Heart left ventricle (tissue), 16 donors: ENCODE data around the gene RNF13. TPM values are rescaled to one million over a fixed set of nuclear protein-coding genes. Genes with fewer than 3 reads are reported as not detected.
A peak's percentile ranks its signal among the peaks of the same experiment; 100 is the strongest.

Experiments used
- ATAC-seq, 4 donors: fragments of 200-7000 bp; cut with Tn5 transposase; one replicate each; pipeline ENCODE4 v1.9.1; 2020 to 2022; ENCODE audit warnings: moderate library complexity in 4 of 4, mild to moderate bottlenecking in 3 of 4, moderate number of reproducible peaks in 1 of 4
- DNase-seq, 5 donors: peaks; one replicate each; pipeline ENCODE4 v3.0.0-alpha.2; 2020
- H3K27ac ChIP-seq, 12 donors: fragments of 200-600 bp; sonication (generic) in 4 of 12; one replicate each; pipeline versions ENCODE4 v1.5.0 to v1.8.0; 2016 to 2022; ENCODE audit warnings: mild to moderate bottlenecking in 2 of 12
- H3K27me3 ChIP-seq, 9 donors: fragments of 200-600 bp; sonication (generic) in 2 of 9; one replicate each; pipeline versions ENCODE4 v1.5.1 to v1.8.0; 2016 to 2022; ENCODE audit warnings: mild to moderate bottlenecking in 3 of 9
- H3K36me3 ChIP-seq, 9 donors: fragments of 200-600 bp; sonication (generic) in 2 of 9; one replicate each; pipeline versions ENCODE4 v1.5.0 to v1.8.0; 2018 to 2022; ENCODE audit warnings: mild to moderate bottlenecking in 2 of 9
- H3K4me1 ChIP-seq, 12 donors: fragments of 200-600 bp; sonication (generic) in 4 of 12; one replicate each; pipeline versions ENCODE4 v1.5.0 to v1.8.0; 2016 to 2022; ENCODE audit warnings: mild to moderate bottlenecking in 3 of 12
- H3K4me3 ChIP-seq, 12 donors: fragments of 200-600 bp; sonication (generic) in 4 of 12; one replicate each; pipeline versions ENCODE4 v1.5.0 to v1.8.0; 2017 to 2022; ENCODE audit warnings: mild to moderate bottlenecking in 9 of 12, moderate library complexity in 4 of 12
- H3K9me3 ChIP-seq, 12 donors: fragments of 200-600 bp; sonication (generic) in 4 of 12; one replicate each; pipeline versions ENCODE4 v1.5.0 to v1.8.0; 2016 to 2022; ENCODE audit warnings: mild to moderate bottlenecking in 1 of 12
- POLR2A ChIP-seq, 2 donors: fragments of 450-650 bp; IDR thresholded peaks; one replicate each; pipeline ENCODE4 v1.6.1; 2017; ENCODE audit warnings: antibody characterized with exemption in 2 of 2, mild to moderate bottlenecking in 2 of 2, moderate library complexity in 2 of 2
- WGBS, 4 donors: extraction: QIAGEN DNeasy Blood & Tissue Kit in 2 of 4; methylation state at CpG; one replicate each; pipeline versions ENCODE4 v1.1.5 to v1.1.7; 2013 to 2018; 5-methylcytosine and 5-hydroxymethylcytosine counted together
- intact Hi-C, 10 donors: fragments of 100-400 bp; cut with DNase I; formaldehyde crosslinking; loops; one replicate each; pipeline versions ENCODE4 v1.11.1 to v1.14.2; 2022
- polyA plus RNA-seq, 2 donors: library from polyadenylated mRNA; stranded (reverse); fragments of 200-250 nt; gene quantifications; one replicate each; pipeline ENCODE4 v1.2.3, GENCODE V29; 2013
- total RNA-seq, 9 donors: library from RNA; depleted of rRNA in 2 of 9; stranded (reverse); fragments of >200 nt in 2 of 9; fragmentation: NEBNext Ultra II Directional in 3 of 9; extraction: Animal tissue kit (Norgen Biotek cat#: 25700) in 3 of 9; gene quantifications; one replicate each; pipeline versions ENCODE4 v1.1.0 to v1.2.4, GENCODE V29; 2016 to 2023
- TF ChIP-seq, protein P1 (sequence below), 12 donors: fragments of 200-600 bp; sonication (generic) in 4 of 12; IDR thresholded peaks; one replicate each; pipeline versions ENCODE4 v1.5.0 to v1.8.0; 2018 to 2022; ENCODE audit warnings: antibody characterized with exemption in 12 of 12, mild to moderate bottlenecking in 5 of 12
- donor health status: ischemic (EF 13 %, LVEDD 7.1; RV severe dilation, severe dysfunction).
- donor health status: healthy with polysubstance abuse.
- donor health status: DM: no; HTN: yes; CAD: no.
- donor health status: DM: no; HTN: no; CAD: no.
- donor health status: ischemic (EF 25% LVEDD 6.9; RV normal size, moderate dysfunction).
- donor health status: ischemic (EF 25% LVEDD 5.7; RV mildly dilated, moderate dysfunction).
- donor health status: healthy.
- donor health status: DM: yes; HTN: yes; CAD: no.
- donor health status: ischemic (EF 35%, LVEDD 5.7; RV mildly dilated, moderate dysfunction).
- donor health status: nonischemic (EF 11% LVEDD 7.7; RV severe dilation, severe dysfunction).
- donor health status: DM: yes; HTN: yes; CAD: no.
- donor health status: PGD.
- donor health status: ischemic (EF 29% LVEDD 5.4; RV normal size, mild dysfunction).
- donor health status: nonischemic (EF 23%, LVEDD 6.1; RV moderate dilation, normal function).

RNF13 gene
- total and polyA plus RNA-seq, 11 donors = 21.4 to 77.6 (median 55.1) TPM

DNA sequence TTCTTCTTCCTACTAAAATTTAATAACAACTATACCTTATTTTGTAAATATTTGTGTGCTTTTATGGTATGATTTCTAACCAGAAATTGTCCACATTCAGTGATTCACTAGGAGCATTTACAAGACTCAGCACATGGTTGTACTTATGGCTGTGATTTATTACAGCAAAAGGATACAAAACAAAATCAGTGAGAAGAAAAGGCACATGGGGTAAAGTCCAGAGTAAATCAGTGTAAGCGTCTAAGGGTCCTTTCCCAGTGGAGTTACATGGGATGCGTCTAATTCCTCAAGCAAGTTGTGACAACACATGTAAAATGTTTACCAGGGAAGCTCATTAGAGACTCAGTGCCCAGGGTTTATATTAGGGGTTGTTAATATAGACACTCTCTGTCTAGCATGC, 31.1 kb downstream of the RNF13 start:
- DNase-seq (no peak), ATAC-seq (no peak)
- peaks cover 0 to 27% (median 19%) of the 10 kb centered on the region in 9 donors for H3K36me3 ChIP-seq
- H3K4me3 ChIP-seq = no peak overlapping the region
- no peak overlapping the region for H3K27ac ChIP-seq
- intact Hi-C loops = no loop called here
- TF ChIP-seq, protein P1, sequence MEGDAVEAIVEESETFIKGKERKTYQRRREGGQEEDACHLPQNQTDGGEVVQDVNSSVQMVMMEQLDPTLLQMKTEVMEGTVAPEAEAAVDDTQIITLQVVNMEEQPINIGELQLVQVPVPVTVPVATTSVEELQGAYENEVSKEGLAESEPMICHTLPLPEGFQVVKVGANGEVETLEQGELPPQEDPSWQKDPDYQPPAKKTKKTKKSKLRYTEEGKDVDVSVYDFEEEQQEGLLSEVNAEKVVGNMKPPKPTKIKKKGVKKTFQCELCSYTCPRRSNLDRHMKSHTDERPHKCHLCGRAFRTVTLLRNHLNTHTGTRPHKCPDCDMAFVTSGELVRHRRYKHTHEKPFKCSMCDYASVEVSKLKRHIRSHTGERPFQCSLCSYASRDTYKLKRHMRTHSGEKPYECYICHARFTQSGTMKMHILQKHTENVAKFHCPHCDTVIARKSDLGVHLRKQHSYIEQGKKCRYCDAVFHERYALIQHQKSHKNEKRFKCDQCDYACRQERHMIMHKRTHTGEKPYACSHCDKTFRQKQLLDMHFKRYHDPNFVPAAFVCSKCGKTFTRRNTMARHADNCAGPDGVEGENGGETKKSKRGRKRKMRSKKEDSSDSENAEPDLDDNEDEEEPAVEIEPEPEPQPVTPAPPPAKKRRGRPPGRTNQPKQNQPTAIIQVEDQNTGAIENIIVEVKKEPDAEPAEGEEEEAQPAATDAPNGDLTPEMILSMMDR (IDR thresholded peaks at IDR 0.05) = no peak
- no peak for TF ChIP-seq POLR2A (IDR thresholded peaks at IDR 0.05)
- H3K9me3 ChIP-seq = no peaks in the 10 kb centered on the region
- H3K27me3 ChIP-seq = no peaks in the 10 kb centered on the region
- H3K4me1 ChIP-seq = peaks cover 0 to 66% (median 8%) of the 10 kb centered on the region in 12 donors
- 82 to 93% (median 84%) methylated on average over 2 of the region's 2 CpGs for WGBS, 4 donors

DNA sequence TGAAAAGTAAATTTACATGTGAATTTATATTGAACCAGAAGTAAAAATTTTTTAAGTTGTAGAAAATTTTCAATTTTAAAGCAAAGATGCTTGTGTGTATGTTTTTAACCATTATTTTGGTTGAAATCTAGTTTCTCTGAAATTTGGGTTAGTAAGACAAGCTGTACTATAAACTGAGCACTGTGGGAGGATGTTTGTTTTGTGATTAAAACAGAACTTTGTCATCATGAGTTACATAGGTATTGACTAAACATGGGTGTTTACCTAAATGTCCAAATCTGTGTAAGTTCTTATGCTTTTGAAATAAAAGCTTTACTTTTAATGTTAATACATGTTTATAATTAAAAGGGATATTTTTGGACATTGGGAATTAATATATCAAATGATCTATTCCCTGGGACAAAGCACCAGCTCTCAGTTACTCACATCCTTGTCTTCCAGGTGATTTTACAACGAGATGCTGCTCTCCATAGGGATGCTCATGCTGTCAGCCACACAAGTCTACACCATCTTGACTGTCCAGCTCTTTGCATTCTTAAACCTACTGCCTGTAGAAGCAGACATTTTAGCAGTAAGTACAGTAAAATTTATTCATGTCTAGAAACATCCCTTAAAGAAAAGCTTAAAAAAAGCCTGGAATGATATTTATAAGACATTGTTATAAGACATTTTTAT, 32.7 kb downstream of the RNF13 start:
- Histone ChIP-seq H3K4me1 (peaks cover 0 to 55% (median 8%) of the 10 kb centered on the region in 12 donors), H3K9me3 (no peaks in the 10 kb centered on the region), H3K27me3 (no peaks in the 10 kb centered on the region), H3K4me3 (no peak overlapping the region), H3K36me3 (peaks cover 0 to 31% (median 25%) of the 10 kb centered on the region in 9 donors), H3K27ac (no peak overlapping the region)
- TF ChIP-seq, protein P1 (IDR thresholded peaks at IDR 0.05) = no peak
- TF ChIP-seq POLR2A (IDR thresholded peaks at IDR 0.05) = no peak
- WGBS, 4 donors = 87 to 93% (median 90%) methylated on average over 1 of the region's 1 CpG
- DNase-seq (no peak), ATAC-seq (no peak)
- intact Hi-C loops = no loop called here

DNA sequence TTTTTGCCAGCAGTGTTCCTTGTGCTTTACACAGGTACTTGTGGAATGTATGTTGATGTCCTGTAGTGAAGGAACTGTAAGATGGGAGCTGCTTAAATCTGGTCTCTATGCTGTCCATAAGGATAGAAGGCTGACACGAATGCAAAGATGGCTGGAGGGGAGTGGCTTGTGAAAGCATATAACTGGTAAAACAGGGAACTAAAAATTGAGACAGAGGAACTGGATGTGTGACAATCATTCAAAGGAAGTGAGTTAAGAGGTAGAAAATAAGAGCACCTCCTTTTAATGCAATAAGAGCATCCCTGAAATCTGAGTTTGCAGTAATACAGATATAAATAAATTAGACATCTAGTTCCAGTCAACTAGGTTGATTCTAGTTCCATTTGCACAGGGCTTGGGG, 35.2 kb downstream of the RNF13 start:
- intact Hi-C loops = no loop called here
- ATAC-seq (peak in 1 of 4 donors; percentile 20), DNase-seq (no peak)
- 85 to 95% (median 90%) methylated on average over 1 of the region's 1 CpG for WGBS, 4 donors
- Histone ChIP-seq H3K4me1 (peaks cover 0 to 40% (median 3%) of the 10 kb centered on the region in 12 donors), H3K27me3 (no peaks in the 10 kb centered on the region), H3K36me3 (peaks cover 0 to 52% (median 37%) of the 10 kb centered on the region in 9 donors), H3K9me3 (no peaks in the 10 kb centered on the region), H3K4me3 (no peak overlapping the region), H3K27ac (no peak overlapping the region)
- no peak for TF ChIP-seq POLR2A (IDR thresholded peaks at IDR 0.05)
- TF ChIP-seq, protein P1 (IDR thresholded peaks at IDR 0.05) = no peak

DNA sequence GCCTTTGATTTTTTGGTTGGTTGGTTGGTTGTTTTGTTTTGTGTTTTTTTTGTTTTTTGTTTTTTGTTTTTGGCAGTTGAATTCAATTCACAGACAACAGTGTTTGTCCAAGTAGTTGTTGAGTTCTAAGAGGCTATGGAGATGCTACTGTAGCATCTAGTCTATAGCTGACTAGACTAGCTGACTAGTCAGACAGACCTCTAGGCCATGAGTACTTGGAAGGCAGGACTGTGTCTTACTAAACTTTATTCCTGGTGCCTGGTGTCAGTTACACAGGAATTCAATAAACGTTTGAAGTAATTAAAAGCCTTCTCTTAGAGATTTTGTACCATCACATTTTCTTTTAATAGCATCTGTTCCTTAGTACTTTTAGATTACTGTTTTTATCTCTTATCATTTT, 35.7 kb downstream of the RNF13 start:
- no peak overlapping the region for H3K4me3 ChIP-seq
- H3K27me3 ChIP-seq = no peaks in the 10 kb centered on the region
- DNase-seq (no peak), ATAC-seq (no peak)
- H3K9me3 ChIP-seq = no peaks in the 10 kb centered on the region
- TF ChIP-seq, protein P1 (IDR thresholded peaks at IDR 0.05) = no peak
- no peak for TF ChIP-seq POLR2A (IDR thresholded peaks at IDR 0.05)
- 44 to 61% (median 51%) methylated on average over 1 of the region's 1 CpG for WGBS, 4 donors
- H3K27ac ChIP-seq = no peak overlapping the region
- intact Hi-C loops = no loop called here
- peaks cover 0 to 54% (median 37%) of the 10 kb centered on the region in 9 donors for H3K36me3 ChIP-seq
- peaks cover 0 to 40% (median 3%) of the 10 kb centered on the region in 12 donors for H3K4me1 ChIP-seq
